ENCODE data around the gene ATG9B. TPM values are rescaled to one million over a fixed set of nuclear protein-coding genes. Genes with fewer than 3 reads are reported as not detected.
"Not testable (repeated sequence)": the region's sequence is repeated elsewhere in the genome, so short reads cannot be mapped to it uniquely, and the experiment has no call there.

Gene ATG9B
- total RNA-seq, 2 experiments from 2014 or later, result 2.3 to 3.4 TPM

DNA sequence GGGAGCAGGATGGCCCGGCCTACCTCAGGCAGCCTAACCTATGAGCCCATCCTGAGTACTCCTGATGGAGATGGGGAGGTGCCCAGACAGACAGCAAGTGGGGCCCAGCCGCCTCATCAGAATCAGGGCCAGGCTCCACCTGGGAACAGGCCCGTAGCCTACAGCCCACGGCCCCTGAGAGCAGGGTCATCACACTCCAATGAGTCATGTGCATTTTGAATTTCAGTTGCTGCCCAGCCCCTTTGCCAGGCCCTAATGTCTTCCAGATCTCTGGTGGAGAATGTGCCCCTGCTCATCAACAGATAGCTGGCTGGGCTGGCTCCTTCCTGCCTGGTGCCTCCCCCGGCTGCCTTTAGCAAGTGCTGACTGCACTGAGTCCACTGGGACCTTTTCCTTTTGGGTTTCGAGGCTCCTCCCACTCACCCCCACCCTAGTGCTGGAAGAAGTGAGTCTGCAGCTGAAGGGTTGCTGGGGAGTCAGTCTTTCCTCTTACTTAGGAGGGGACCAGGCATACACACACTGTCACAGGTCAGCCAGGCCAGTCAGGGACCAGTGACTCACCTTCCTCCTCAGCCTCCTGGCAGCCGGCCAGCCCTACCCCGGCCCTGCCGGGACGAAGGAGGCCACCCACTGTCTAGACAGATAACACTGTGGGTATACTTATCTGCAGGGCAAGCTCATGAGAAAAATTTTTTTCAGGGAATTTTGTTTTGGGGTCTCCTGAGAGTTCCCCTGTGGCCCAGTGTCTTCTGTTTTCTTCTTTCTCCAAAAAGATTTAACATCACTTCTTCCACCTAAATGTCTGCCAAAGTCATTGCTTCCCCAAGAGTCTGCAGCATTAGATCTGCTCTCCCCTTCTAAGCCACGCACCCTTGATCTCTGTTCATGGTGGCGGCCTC, 14.9 kb upstream of the ATG9B start:
- ATAC-seq (peak; percentile 82), DNase-seq (peak; percentile 73)
- Mint-ChIP-seq H3K27me3 (no peaks in the 10 kb centered on the region), H3K27ac (peak overlapping the region; percentile 77), H3K4me3 (no peak overlapping the region), H3K4me1 (peaks cover 14% of the 10 kb centered on the region), H3K9me3 (ENCODE audit: low read depth) (no peaks in the 10 kb centered on the region), H3K36me3 (no peaks in the 10 kb centered on the region)
- CTCF ChIA-PET, result interaction anchor here (1.1 to 1.8 kb wide), 2 partner anchors 21 to 313 kb away, joined by 3 to 9 read pairs; no protein-coding TSS in a partner anchor

DNA sequence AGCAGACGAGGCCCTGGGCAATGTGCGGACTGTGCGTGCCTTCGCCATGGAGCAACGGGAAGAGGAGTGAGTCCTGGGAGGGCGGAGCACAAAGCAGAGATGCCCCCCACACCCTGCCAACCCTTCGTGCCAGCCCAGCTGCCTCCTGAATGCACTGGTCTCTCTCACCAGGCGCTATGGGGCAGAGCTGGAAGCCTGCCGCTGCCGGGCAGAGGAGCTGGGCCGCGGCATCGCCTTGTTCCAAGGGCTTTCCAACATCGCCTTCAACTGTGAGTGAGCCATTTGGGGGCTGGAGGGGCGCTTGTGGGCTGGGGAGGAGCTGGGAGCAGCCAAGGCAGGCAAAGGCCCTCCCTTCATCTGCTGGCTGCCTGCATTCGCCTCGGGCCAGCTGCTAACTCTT, 11.6 kb upstream of the ATG9B start:
- no peak for DNase-seq
- Mint-ChIP-seq H3K4me1 (peaks cover 14% of the 10 kb centered on the region), H3K4me3 (no peak overlapping the region), H3K9me3 (ENCODE audit: low read depth) (no peaks in the 10 kb centered on the region), H3K27ac (no peak overlapping the region), H3K27me3 (no peaks in the 10 kb centered on the region), H3K36me3 (no peaks in the 10 kb centered on the region)
- no peak for ATAC-seq
- CTCF ChIA-PET, result no interaction called here

DNA sequence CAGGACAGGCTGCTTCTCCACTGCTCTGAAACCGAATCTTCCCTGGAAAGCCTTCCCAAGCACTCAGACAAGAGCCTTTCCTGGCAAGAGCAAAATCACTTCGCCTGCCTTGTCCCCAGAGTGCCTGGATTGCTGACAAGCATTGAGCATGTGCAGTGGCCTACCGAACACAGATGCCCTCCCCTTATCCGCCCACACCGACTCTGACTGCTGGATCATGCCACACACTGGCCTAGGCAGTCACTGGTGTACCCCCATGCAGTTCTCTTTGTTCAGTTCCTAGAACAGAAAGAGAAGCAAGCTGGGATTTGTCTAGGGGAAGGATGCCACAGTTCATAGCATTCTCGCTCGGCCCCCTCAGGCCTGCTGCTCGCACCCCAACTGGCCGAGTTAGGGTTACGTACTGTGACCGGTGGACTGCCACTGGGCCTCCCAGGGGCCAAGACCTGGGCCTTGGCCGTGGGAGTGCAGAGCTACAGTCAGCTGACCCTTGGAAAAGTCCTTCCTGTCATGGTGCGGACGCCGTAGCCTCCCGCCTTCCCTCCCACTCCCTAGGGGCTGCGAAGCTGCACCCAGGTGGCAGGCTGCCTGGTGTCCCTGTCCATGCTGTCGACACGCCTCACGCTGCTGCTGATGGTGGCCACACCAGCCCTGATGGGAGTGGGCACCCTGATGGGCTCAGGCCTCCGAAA, 10.9 kb upstream of the ATG9B start:
- CTCF ChIA-PET, result no interaction called here
- H3K36me3 Mint-ChIP-seq, result no peaks in the 10 kb centered on the region
- DNase-seq, result no peak
- H3K27me3 Mint-ChIP-seq, result no peaks in the 10 kb centered on the region
- H3K9me3 Mint-ChIP-seq (ENCODE audit: low read depth), result no peaks in the 10 kb centered on the region
- ATAC-seq, result no peak
- no peak overlapping the region for H3K27ac Mint-ChIP-seq
- peaks cover 14% of the 10 kb centered on the region for H3K4me1 Mint-ChIP-seq
- no peak overlapping the region for H3K4me3 Mint-ChIP-seq

DNA sequence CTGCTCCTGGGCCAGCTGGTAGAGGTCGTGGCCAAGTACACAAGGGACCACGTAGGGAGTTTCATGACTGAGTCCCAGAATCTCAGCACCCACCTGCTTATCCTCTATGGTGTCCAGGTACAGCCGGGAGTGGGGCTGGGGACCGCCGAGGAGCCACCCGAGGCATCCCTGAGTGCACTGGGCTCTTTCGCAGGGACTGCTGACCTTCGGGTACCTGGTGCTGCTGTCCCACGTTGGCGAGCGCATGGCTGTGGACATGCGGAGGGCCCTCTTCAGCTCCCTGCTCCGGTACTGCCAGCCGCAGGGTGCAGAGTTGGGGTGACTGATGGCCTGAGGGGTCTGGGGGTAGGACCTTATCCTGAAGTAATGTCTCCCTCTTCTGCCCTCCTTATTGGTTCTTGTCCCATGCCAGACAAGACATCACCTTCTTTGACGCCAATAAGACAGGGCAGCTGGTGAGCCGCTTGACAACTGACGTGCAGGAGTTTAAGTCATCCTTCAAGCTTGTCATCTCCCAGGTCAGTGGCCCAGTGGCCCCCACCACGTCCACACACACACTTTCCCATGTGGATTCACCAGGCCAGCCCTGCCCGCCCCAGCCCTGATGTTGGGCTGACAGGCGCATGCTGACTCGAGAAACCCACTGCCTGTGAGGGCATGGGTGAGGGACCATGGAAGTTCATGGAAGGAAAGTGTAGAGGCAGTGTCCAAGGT, 10.2 kb upstream of the ATG9B start:
- CTCF ChIA-PET, result interaction anchor here (2.1 to 7.2 kb wide), 2 partner anchors 16 to 76 kb away, joined by 10 to 66 read pairs; no protein-coding TSS in a partner anchor
- H3K27me3 Mint-ChIP-seq, result no peaks in the 10 kb centered on the region
- H3K9me3 Mint-ChIP-seq (ENCODE audit: low read depth), result no peaks in the 10 kb centered on the region
- no peak overlapping the region for H3K4me3 Mint-ChIP-seq
- no peaks in the 10 kb centered on the region for H3K36me3 Mint-ChIP-seq
- H3K4me1 Mint-ChIP-seq, result peaks cover 14% of the 10 kb centered on the region
- no peak overlapping the region for H3K27ac Mint-ChIP-seq
- ATAC-seq, result no peak
- DNase-seq, result no peak

DNA sequence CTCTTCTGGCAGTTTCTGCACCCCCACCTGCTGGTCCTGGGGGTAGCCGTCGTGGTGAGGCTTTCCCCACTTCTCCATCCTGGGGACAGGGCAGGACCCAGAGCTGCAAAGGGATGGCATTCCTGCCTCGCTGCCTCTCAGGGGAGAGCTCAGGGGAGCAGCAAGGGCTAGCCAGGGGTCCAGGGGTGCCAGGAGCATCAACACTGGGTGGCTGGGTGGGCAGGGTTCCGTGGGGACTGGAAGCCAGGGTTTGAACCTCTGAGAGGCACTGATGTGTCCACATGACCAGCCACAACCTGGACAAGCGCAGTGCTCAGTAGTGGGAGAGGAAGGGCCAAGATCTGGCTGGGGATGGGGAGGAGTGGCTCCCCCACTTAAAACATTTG, 9.6 kb upstream of the ATG9B start:
- Mint-ChIP-seq H3K27ac (no peak overlapping the region), H3K9me3 (ENCODE audit: low read depth) (no peaks in the 10 kb centered on the region), H3K36me3 (no peaks in the 10 kb centered on the region), H3K4me1 (peaks cover 14% of the 10 kb centered on the region), H3K4me3 (no peak overlapping the region), H3K27me3 (no peaks in the 10 kb centered on the region)
- ATAC-seq (no peak), DNase-seq (no peak)
- CTCF ChIA-PET, result interaction anchor here (1.4 to 7.2 kb wide), 3 partner anchors 16 to 77 kb away, joined by 3 to 66 read pairs (median 10); partner anchors contain the start of gene SLC4A2

DNA sequence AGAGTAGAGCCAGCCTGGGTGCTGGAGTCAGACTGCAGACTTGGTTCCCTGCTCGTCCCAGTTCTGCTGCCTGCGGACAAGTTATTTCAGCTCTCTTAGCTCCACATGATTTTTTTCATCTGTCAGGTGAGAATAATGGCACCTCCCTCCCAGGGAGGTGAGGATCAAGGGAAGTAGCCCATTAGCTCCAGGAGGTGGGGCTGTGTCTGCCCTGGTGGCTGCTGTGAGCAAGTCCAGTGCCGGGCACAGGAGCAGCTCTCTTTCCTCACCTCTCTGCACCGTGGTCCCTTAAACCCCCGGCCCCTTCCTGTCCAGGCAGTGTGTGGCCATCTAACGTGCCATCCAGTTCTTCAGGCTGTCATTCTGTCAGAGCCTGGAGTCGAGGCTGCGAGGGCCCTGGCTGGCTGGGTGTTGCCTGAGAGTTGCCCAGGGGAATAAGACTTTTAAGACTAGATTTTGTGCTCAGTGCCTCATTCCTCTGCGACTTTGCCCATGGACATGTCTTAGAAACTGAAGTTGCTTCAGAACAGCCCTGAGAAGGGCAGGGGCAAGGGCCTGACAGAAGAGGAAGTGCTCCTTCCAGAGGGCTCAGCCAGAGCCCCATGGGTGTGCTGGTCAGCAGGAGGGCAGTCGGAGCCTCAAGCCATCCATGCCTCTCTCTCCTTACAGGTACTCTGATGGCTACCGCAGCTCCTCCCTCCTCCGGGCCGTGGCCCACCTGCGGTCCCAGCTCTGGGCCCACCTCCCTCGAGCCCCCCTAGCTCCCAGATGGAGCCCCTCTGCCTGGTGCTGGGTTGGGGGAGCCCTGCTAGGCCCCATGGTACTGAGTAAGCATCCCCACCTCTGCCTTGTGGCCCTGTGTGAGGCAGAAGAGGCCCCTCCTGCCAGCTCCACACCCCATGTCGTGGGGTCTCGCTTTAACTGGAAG, 8.9 kb upstream of the ATG9B start:
- H3K9me3 Mint-ChIP-seq (ENCODE audit: low read depth), result no peaks in the 10 kb centered on the region
- DNase-seq (no peak), ATAC-seq (no peak)
- H3K27me3 Mint-ChIP-seq, result no peaks in the 10 kb centered on the region
- H3K27ac Mint-ChIP-seq, result no peak overlapping the region
- no peak overlapping the region for H3K4me3 Mint-ChIP-seq
- H3K4me1 Mint-ChIP-seq, result peaks cover 13% of the 10 kb centered on the region
- CTCF ChIA-PET, result interaction anchor here (0.9 to 7.2 kb wide), 5 partner anchors 15 to 80 kb away, joined by 3 to 66 read pairs (median 3); partner anchors contain the start of gene SLC4A2
- H3K36me3 Mint-ChIP-seq, result no peaks in the 10 kb centered on the region

DNA sequence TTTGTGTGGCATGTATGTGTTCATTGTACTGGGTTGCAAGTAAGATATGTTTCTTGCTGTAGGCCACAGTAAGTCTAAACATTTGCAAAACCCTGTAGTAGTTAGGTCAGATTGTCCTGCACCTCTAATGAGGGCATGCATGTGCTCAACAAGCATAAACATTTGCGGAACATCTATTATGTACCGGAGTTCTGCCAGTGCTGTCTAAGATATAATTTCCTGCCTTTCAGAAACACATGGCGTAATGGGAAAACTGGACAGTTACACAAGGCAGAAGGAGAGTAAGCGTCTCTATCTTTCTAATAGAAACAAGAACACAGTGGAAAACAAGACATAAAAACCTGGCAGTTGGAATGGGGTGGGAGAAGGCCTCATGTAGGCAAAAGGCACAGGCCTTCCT, 6.7 kb upstream of the ATG9B start:
- ATAC-seq, result no peak

DNA sequence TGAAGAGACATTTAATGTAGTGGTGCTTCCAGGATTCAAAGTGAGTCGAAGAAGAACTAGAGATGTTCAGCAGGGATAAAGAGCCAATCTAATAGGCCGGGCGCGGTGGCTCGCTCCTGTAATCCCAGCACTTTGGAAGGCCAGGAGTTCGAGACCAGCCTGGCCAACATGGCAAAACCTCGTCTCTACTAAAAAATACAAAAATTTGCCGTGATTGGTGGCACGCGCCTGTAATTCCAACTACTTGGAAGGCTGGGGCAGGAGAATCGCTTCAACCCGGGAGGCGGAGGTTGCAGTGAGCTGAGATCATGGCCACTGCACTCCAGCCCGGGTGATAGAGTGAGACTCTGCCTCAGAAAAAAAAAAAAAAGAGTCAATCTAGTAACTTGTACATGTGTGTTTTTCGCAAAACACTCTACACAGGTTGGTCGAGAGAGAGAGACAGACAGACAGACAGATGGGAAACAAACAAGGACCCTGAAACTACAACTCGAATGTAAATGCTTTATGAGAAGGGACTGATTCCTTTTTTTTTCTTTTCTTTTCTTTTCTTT, 4.7 kb upstream of the ATG9B start:
- DNase-seq, result no peak
- ATAC-seq, result no peak
- no peaks in the 10 kb centered on the region for H3K36me3 Mint-ChIP-seq
- H3K27me3 Mint-ChIP-seq, result no peaks in the 10 kb centered on the region
- H3K27ac Mint-ChIP-seq, result peak overlapping the region; percentile 95
- no peaks in the 10 kb centered on the region for H3K9me3 Mint-ChIP-seq (ENCODE audit: low read depth)
- H3K4me1 Mint-ChIP-seq, result peaks cover 20% of the 10 kb centered on the region
- peak overlapping the region; percentile 88 for H3K4me3 Mint-ChIP-seq
- CTCF ChIA-PET, result interaction anchor here (1.0 to 7.2 kb wide), 17 partner anchors 11 to 151 kb away, joined by 3 to 66 read pairs (median 6); partner anchors contain the start of genes CDK5, FASTK and TMUB1

More for the DNA sequence above, 6.7 kb upstream of the ATG9B start:
- Mint-ChIP-seq H3K36me3 (no peaks in the 10 kb centered on the region), H3K27ac (no peak overlapping the region), H3K9me3 (ENCODE audit: low read depth) (no peaks in the 10 kb centered on the region), H3K27me3 (no peaks in the 10 kb centered on the region), H3K4me1 (peaks cover 20% of the 10 kb centered on the region), H3K4me3 (no peak overlapping the region)
- no peak for DNase-seq
- CTCF ChIA-PET, result interaction anchor here (7.2 kb wide), 1 partner anchor 13 kb away, joined by 66 read pairs; no protein-coding TSS in a partner anchor

DNA sequence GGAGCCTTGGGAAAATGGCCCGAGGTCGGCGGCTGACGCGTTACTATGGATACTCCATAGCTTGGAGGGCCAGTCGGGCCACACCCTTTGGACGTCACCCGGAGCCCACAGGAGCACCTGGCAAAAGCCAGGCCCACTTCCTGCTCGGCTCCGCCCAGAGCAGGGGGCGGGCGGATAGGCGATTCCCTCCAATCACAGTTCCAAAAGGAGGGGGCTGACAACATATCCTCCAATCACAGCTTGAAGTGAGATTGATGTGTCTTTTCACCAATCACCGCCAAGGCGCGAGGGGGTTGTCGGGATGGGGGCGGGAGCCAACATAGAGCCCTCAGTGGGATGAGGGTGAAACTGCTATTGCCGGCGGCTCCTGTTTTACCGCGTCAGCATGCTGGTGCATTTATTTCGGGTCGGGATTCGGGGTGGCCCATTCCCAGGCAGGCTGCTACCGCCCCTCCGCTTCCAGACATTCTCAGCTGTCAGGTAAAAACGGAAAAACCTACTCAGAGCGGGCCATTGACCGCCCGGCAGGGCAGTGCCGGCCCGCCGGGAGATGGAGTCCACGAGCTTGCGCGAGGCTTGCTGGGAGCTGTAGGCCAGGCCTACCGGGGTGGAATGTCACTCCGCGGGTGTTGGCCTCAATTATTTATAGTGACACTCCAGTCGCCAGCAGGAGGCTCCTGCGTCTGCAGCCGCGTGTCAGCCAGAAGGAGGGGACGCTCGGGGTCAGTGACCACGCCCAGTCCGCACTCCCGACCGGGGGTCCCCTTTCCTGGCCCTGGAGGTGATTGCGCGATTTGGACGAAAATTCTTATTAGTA, 4.0 kb upstream of the ATG9B start, which contains the start of gene ABCB8:
ABCB8 (plus strand) TSS at position 320 of the 817 bp plus-strand sequence; CDS start at position 386, 66 bp downstream.
- Mint-ChIP-seq H3K36me3 (no peaks in the 10 kb centered on the region), H3K4me3 (peak within 1 kb of the TSS; percentile 88), H3K27ac (peak within 1 kb of the TSS; percentile 95), H3K9me3 (ENCODE audit: low read depth) (no peaks in the 10 kb centered on the region), H3K27me3 (no peaks in the 10 kb centered on the region), H3K4me1 (peaks cover 20% of the 10 kb centered on the region)
- CTCF ChIA-PET, result interaction anchor here (0.8 to 7.2 kb wide), 21 partner anchors 10 to 708 kb away, joined by 3 to 66 read pairs (median 4); partner anchors contain the start of genes CDK5, CHPF2, FASTK and TMUB1
- ATAC-seq (peak; percentile 97), DNase-seq (peak; percentile 99)

DNA sequence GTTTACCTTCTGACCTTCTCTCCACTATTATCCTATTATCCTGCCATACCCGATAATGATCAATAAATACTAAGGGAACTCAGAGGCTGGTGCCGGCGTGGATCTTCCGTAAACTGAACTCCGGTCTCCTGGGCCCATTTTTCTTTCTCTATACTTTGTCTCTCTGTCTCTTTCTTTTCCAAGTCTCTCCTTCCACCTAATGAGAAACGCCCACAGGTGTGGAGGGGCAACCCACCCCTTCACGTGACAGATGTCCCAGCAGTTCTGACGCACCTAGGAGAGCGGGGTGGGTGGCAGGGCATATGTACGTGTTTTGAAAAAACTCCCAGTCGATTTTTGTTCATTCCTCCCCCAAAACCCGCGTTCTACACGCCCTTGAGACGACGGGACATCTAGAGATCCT, 3.4 kb upstream of the ATG9B start:
- H3K4me1 Mint-ChIP-seq, result peaks cover 20% of the 10 kb centered on the region
- not testable (repeated sequence) for H3K27me3 Mint-ChIP-seq; DNase-seq; H3K36me3 Mint-ChIP-seq; ATAC-seq; H3K9me3 Mint-ChIP-seq (ENCODE audit: low read depth)
- H3K4me3 Mint-ChIP-seq, result peak overlapping the region; percentile 88
- H3K27ac Mint-ChIP-seq, result peak overlapping the region; percentile 95
- CTCF ChIA-PET, result interaction anchor here (0.8 to 7.2 kb wide), 17 partner anchors 9 to 708 kb away, joined by 3 to 66 read pairs (median 5); partner anchors contain the start of genes CHPF2, FASTK and TMUB1
